Lower lobe of right lung (tissue), 2 donors: ENCODE measurements around the gene VEGFC. TPM values are rescaled to one million over a fixed set of nuclear protein-coding genes. Genes with fewer than 3 reads are reported as not detected.

Experiments
- ATAC-seq, 2 donors: fragments of 200-7000 bp; cut with Tn5 transposase; one replicate each; pipeline ENCODE4 v1.9.1; 2020 to 2022; ENCODE audit warnings: mild to moderate bottlenecking in 2 of 2, moderate library complexity in 2 of 2
- DNase-seq: peaks from one replicate; pipeline ENCODE4 v3.0.0-alpha.2; 2020
- H3K27ac ChIP-seq: fragments of 200-600 bp; one replicate; pipeline ENCODE4 v1.8.0; 2022
- H3K27me3 ChIP-seq: fragments of 200-600 bp; one replicate; pipeline ENCODE4 v1.8.0; 2022; ENCODE audit warnings: low read depth
- H3K36me3 ChIP-seq: fragments of 200-600 bp; one replicate; pipeline ENCODE4 v1.8.0; 2022; ENCODE audit warnings: mild to moderate bottlenecking
- H3K4me1 ChIP-seq: fragments of 200-600 bp; one replicate; pipeline ENCODE4 v1.8.0; 2022
- H3K4me3 ChIP-seq: fragments of 200-600 bp; one replicate; pipeline ENCODE4 v1.8.0; 2022; ENCODE audit warnings: mild to moderate bottlenecking
- H3K9me3 ChIP-seq: fragments of 200-600 bp; one replicate; pipeline ENCODE4 v1.8.0; 2022
- intact Hi-C: fragments of 100-400 bp; cut with DNase I; formaldehyde crosslinking; loops from one replicate; pipeline ENCODE4 v1.11.0; 2022
- total RNA-seq: library from RNA; stranded (reverse); fragmentation: NEBNext Ultra II Directional; extraction: Animal tissue kit (Norgen Biotek cat#: 25700); gene quantifications from one replicate; pipeline ENCODE4 v1.2.1, GENCODE V29; 2021
- TF ChIP-seq, protein P1 (sequence below): fragments of 200-600 bp; IDR thresholded peaks from one replicate; pipeline ENCODE4 v1.8.0; 2022; ENCODE audit warnings: antibody characterized with exemption, mild to moderate bottlenecking
- donor health status: DM: no; HTN: yes; CAD: no; lungs with severe emphysema.

Gene VEGFC
- total RNA-seq, 1 donor from 2014 or later, result 16.1 TPM

DNA sequence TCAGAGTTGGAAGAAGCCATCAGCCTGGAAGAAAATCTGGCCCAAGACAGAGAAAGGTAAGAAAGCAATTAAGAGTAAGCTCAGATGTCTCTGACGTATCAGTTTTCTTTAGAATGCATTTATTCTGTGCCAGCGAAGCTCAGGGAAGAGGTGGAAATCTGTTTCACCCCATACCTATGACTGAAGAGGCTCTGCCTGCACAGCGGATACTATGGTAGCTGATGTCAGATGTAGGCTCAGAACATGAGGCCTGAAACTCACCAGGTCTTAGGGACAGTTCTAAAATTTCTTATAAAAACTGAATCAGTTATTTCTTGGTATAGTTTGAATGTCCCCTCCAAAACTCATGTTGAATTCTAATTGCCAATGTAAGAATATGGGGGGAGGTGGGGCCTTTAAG, 30.9 kb downstream of the VEGFC start:
- no peak overlapping the region for H3K4me3 ChIP-seq
- no peaks in the 10 kb centered on the region for H3K9me3 ChIP-seq
- intact Hi-C loops, result no loop called here
- no peaks in the 10 kb centered on the region for H3K27me3 ChIP-seq
- TF ChIP-seq, protein P1, sequence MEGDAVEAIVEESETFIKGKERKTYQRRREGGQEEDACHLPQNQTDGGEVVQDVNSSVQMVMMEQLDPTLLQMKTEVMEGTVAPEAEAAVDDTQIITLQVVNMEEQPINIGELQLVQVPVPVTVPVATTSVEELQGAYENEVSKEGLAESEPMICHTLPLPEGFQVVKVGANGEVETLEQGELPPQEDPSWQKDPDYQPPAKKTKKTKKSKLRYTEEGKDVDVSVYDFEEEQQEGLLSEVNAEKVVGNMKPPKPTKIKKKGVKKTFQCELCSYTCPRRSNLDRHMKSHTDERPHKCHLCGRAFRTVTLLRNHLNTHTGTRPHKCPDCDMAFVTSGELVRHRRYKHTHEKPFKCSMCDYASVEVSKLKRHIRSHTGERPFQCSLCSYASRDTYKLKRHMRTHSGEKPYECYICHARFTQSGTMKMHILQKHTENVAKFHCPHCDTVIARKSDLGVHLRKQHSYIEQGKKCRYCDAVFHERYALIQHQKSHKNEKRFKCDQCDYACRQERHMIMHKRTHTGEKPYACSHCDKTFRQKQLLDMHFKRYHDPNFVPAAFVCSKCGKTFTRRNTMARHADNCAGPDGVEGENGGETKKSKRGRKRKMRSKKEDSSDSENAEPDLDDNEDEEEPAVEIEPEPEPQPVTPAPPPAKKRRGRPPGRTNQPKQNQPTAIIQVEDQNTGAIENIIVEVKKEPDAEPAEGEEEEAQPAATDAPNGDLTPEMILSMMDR, result no peak
- H3K27ac ChIP-seq, result no peak overlapping the region
- ATAC-seq (no peak), DNase-seq (no peak)
- H3K36me3 ChIP-seq, result no peaks in the 10 kb centered on the region
- no peaks in the 10 kb centered on the region for H3K4me1 ChIP-seq

DNA sequence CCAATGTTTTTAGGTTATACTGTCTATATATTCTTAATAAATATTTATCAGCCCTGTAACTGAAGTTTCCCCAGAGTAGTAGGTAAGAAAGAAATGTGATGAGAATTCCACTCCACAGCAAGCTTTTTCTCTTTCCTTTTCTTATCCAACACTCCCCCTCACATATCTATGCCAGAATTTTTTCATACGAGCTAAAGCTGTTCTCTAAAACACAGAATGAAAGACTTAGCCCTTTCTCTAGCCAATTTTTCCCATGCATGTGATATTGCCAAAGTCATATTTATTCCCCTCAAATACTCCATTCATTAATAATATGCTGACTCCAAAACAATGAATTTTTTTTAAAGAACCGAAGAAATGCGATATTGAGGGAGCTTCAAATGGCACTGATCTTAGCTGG, 32.3 kb downstream of the VEGFC start:
- no peak overlapping the region for H3K4me3 ChIP-seq
- TF ChIP-seq, protein P1, result no peak
- H3K36me3 ChIP-seq, result no peaks in the 10 kb centered on the region
- H3K27ac ChIP-seq, result no peak overlapping the region
- no peak for ATAC-seq
- no peak for DNase-seq
- H3K27me3 ChIP-seq, result no peaks in the 10 kb centered on the region
- intact Hi-C loops, result no loop called here
- no peaks in the 10 kb centered on the region for H3K4me1 ChIP-seq
- H3K9me3 ChIP-seq, result no peaks in the 10 kb centered on the region

- no peaks in the 10 kb centered on the region for H3K9me3 ChIP-seq
Measured at GRCh38 chr4:176758731-176759130, 34.0 kb downstream of the VEGFC start.

DNA sequence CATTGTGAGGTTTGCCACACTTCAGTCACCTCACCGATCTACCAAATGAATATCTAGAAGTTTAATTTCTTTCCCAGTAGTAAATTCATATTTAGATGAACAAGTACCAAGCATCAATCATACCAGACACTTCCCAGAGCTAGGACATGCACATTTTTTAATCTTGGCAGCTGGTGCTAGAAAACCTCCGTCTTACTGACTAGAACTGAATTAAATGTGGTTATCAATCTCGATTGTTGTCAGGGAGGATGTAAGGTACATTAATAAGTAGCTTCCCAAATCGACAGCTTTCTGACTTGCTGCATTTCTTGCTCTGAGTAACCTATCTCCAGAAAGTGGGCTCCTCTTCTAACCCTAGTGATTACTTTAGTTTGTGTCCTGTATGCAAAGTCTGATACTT, 34.4 kb downstream of the VEGFC start:
- H3K4me3 ChIP-seq, result no peak overlapping the region
- DNase-seq (no peak), ATAC-seq (no peak)
- intact Hi-C loops, result no loop called here
- H3K4me1 ChIP-seq, result no peaks in the 10 kb centered on the region
- H3K27ac ChIP-seq, result no peak overlapping the region
- H3K27me3 ChIP-seq, result no peaks in the 10 kb centered on the region
- no peaks in the 10 kb centered on the region for H3K9me3 ChIP-seq
- TF ChIP-seq, protein P1, result no peak
- no peaks in the 10 kb centered on the region for H3K36me3 ChIP-seq

More at GRCh38 chr4:176758731-176759130, 34.0 kb downstream of the VEGFC start:
- intact Hi-C loops, result no loop called here
- TF ChIP-seq, protein P1, result no peak
- H3K4me1 ChIP-seq, result no peaks in the 10 kb centered on the region
- ATAC-seq, result no peak
- no peaks in the 10 kb centered on the region for H3K27me3 ChIP-seq
- DNase-seq, result no peak
- H3K4me3 ChIP-seq, result no peak overlapping the region
- H3K27ac ChIP-seq, result no peak overlapping the region
- H3K36me3 ChIP-seq, result no peaks in the 10 kb centered on the region

- Histone ChIP-seq H3K4me1 (no peaks in the 10 kb centered on the region), H3K27me3 (no peaks in the 10 kb centered on the region), H3K9me3 (no peaks in the 10 kb centered on the region), H3K27ac (no peak overlapping the region), H3K36me3 (no peaks in the 10 kb centered on the region), H3K4me3 (no peak overlapping the region)
- TF ChIP-seq, protein P1, result no peak
- ATAC-seq (no peak), DNase-seq (no peak)
- intact Hi-C loops, result no loop called here
Measured at GRCh38 chr4:176755613-176756012, 37.1 kb downstream of the VEGFC start.

GRCh38 chr4:176755001-176755400, 37.7 kb downstream of the VEGFC start:
- TF ChIP-seq, protein P1, result no peak
- intact Hi-C loops, result no loop called here
- H3K27me3 ChIP-seq, result no peaks in the 10 kb centered on the region

More at GRCh38 chr4:176755001-176755400, 37.7 kb downstream of the VEGFC start:
- Histone ChIP-seq H3K4me1 (no peaks in the 10 kb centered on the region), H3K9me3 (no peaks in the 10 kb centered on the region), H3K4me3 (no peak overlapping the region), H3K36me3 (no peaks in the 10 kb centered on the region), H3K27ac (no peak overlapping the region)
- no peak for DNase-seq
- no peak for ATAC-seq
